Keratinocyte (primary cell): ENCODE measurements around the gene E2F1. TPM values are rescaled to one million over a fixed set of nuclear protein-coding genes. Genes with fewer than 3 reads are reported as not detected.

ENCODE experiments used
- DNase-seq: peaks from one replicate; pipeline ENCODE4 v3.0.0-alpha.2; 2011; ENCODE audit warnings: low read depth, missing footprints, low spot score
- FAIRE-seq: peaks from 2 replicates; lab custom pipeline; 2011; peaks lifted over from hg19 to GRCh38; lab: Jason Lieb, UNC
- H2AFZ ChIP-seq: 2 replicates; pipeline ENCODE4 v1.6.0; 2012; ENCODE audit warnings: low read length, control low read depth, inconsistent platforms; ENCODE audit not compliant: control insufficient read depth
- H3K27ac ChIP-seq: 2 replicates; pipeline ENCODE4 v1.5.1; 2011; ENCODE audit warnings: low read length; ENCODE audit not compliant: control insufficient read depth, insufficient read depth
- H3K27me3 ChIP-seq: 3 replicates; pipeline ENCODE4 v1.6.0; 2011; ENCODE audit warnings: low read length; ENCODE audit not compliant: control insufficient read depth, insufficient read depth; ENCODE audit errors: extremely low read depth
- H3K36me3 ChIP-seq, 2 experiments: 2 replicates in 1 of 2; 3 replicates in 1 of 2; pipeline ENCODE4 v1.5.1; 2011; ENCODE audit warnings: low read length in 2 of 2, mild to moderate bottlenecking in 1 of 2; ENCODE audit not compliant: control insufficient read depth in 2 of 2, insufficient read depth in 2 of 2; ENCODE audit errors: extremely low read depth in 1 of 2
- H3K4me1 ChIP-seq: 3 replicates; pipeline ENCODE4 v1.5.1; 2011; ENCODE audit warnings: low read length; ENCODE audit not compliant: control insufficient read depth, insufficient read depth; ENCODE audit errors: extremely low read depth
- H3K4me2 ChIP-seq: 3 replicates; pipeline ENCODE4 v1.6.0; 2011; ENCODE audit warnings: low read depth, low read length; ENCODE audit not compliant: control insufficient read depth, insufficient read depth; ENCODE audit errors: extremely low read depth
- H3K4me3 ChIP-seq, 3 experiments: fragments of 200-600 bp in 1 of 3; sonication (generic) in 1 of 3; 2 replicates in 2 of 3; 3 replicates in 1 of 3; pipeline ENCODE4 v1.5.1; 2011 to 2016; ENCODE audit warnings: low read length in 3 of 3, mild to moderate bottlenecking in 3 of 3, control low read depth in 2 of 3, inconsistent platforms in 1 of 3, low read depth in 1 of 3, mixed read lengths in 1 of 3, mixed run types in 1 of 3, moderate library complexity in 1 of 3; ENCODE audit not compliant: control insufficient read depth in 2 of 3, insufficient read depth in 2 of 3; ENCODE audit errors: extremely low read depth in 1 of 3
- H3K79me2 ChIP-seq: 2 replicates; pipeline ENCODE4 v1.6.0; 2012; ENCODE audit warnings: low read length; ENCODE audit not compliant: control insufficient read depth, insufficient read depth
- H3K9ac ChIP-seq: 3 replicates; pipeline ENCODE4 v1.6.0; 2011; ENCODE audit warnings: low read length; ENCODE audit not compliant: control insufficient read depth, insufficient read depth; ENCODE audit errors: extremely low read depth
- H3K9me1 ChIP-seq: 3 replicates; pipeline ENCODE4 v1.6.0; 2011; ENCODE audit warnings: low read length; ENCODE audit not compliant: control insufficient read depth, insufficient read depth; ENCODE audit errors: extremely low read depth
- H3K9me3 ChIP-seq: 2 replicates; pipeline ENCODE4 v1.5.1; 2012; ENCODE audit warnings: low read depth, low read length; ENCODE audit not compliant: control insufficient read depth
- H4K20me1 ChIP-seq: 3 replicates; pipeline ENCODE4 v1.6.0; 2011; ENCODE audit warnings: low read length; ENCODE audit not compliant: control insufficient read depth, insufficient read depth; ENCODE audit errors: extremely low read depth
- CTCF ChIP-seq, 3 experiments: IDR thresholded peaks in 1 of 3; conservative IDR thresholded peaks in 1 of 3; optimal IDR thresholded peaks in 1 of 3; 2 replicates in 2 of 3; 3 replicates in 1 of 3; pipeline versions ENCODE3 to v1.5.1; 2011; ENCODE audit warnings: low read length in 3 of 3, mild to moderate bottlenecking in 3 of 3, moderate library complexity in 2 of 3, control low read depth in 1 of 3, inconsistent platforms in 1 of 3; ENCODE audit not compliant: insufficient read depth in 2 of 3; ENCODE audit errors: extremely low read depth in 1 of 3
- EZH2 ChIP-seq: IDR thresholded peaks from one replicate; pipeline ENCODE4 v1.6.1; 2012; ENCODE audit warnings: inconsistent platforms, mild to moderate bottlenecking, low read length, moderate library complexity
- dilution Hi-C: fragments of 300-500 bp; cut with MboI; formaldehyde crosslinking; loops from one replicate; pipeline ENCODE4 v1.7.0; 2020; ENCODE audit warnings: low sequenced_read_pairs; ENCODE audit not compliant: extremely low pct_ligation_motif_present
- polyA plus RNA-seq, 5 experiments: library from polyadenylated mRNA; depleted of rRNA in 3 of 5; stranded (reverse) in 3 of 5; stranded (forward) in 1 of 5; unstranded in 1 of 5; fragments of >200 nt; gene quantifications; 1 replicate in 1 of 5; 2 replicates in 3 of 5; 3 replicates in 1 of 5; pipeline versions ENCODE4 v1.2.1 to v1.2.3, GENCODE V29; 2011 to 2012; ENCODE audit warnings: missing spikeins in 2 of 5, low read depth in 1 of 5, low replicate concordance in 1 of 5

E2F1 gene
- polyA plus RNA-seq, 1 donor (not counting 4 experiments of a cell fraction or from before 2014, with no cell fraction given): 2.8 TPM

- FAIRE-seq (no peak), DNase-seq (no peak)
- Histone ChIP-seq H3K36me3 (peaks cover 0 to 1% of the 10 kb centered on the region in 2 experiments), H3K9me3 (no peaks in the 10 kb centered on the region), H3K9ac (no peak overlapping the region), H3K4me2 (no peak overlapping the region), H3K79me2 (no peaks in the 10 kb centered on the region), H3K4me3 (no peak overlapping the region), H4K20me1 (no peaks in the 10 kb centered on the region), H3K27ac (no peak overlapping the region), H2AFZ (no peak overlapping the region), H3K27me3 (no peaks in the 10 kb centered on the region), H3K4me1 (peaks cover 7% of the 10 kb centered on the region), H3K9me1 (no peaks in the 10 kb centered on the region)
- dilution Hi-C loops: no loop called here
- no peak for TF ChIP-seq EZH2
- no peak for TF ChIP-seq CTCF (optimal IDR thresholded peaks at IDR 0.05 in 1 of 3, IDR thresholded peaks at IDR 0.05 in 1 of 3, conservative IDR thresholded peaks at IDR 0.05 in 1 of 3; ENCODE audit: extremely low read depth in 1 of 3, insufficient read depth in 2 of 3, low read length in 3 of 3)
Observed at GRCh38 chr20:33716498-33716897, 30.3 kb upstream of the E2F1 start.

- H3K27me3 ChIP-seq: no peaks in the 10 kb centered on the region
- H3K27ac ChIP-seq: no peak overlapping the region
- H3K9me3 ChIP-seq: no peaks in the 10 kb centered on the region
- FAIRE-seq (no peak), DNase-seq (no peak)
- no peaks in the 10 kb centered on the region for H3K9me1 ChIP-seq
- no peaks in the 10 kb centered on the region for H3K79me2 ChIP-seq
- no peak overlapping the region for H3K4me2 ChIP-seq
- peaks cover 0 to 1% of the 10 kb centered on the region in 2 experiments for H3K36me3 ChIP-seq
- no peak overlapping the region for H2AFZ ChIP-seq
- no peak overlapping the region for H3K9ac ChIP-seq
- H3K4me1 ChIP-seq: peaks cover 2% of the 10 kb centered on the region
- no peak overlapping the region for H3K4me3 ChIP-seq
- TF ChIP-seq EZH2 (no peak), CTCF (optimal IDR thresholded peaks at IDR 0.05 in 1 of 3, IDR thresholded peaks at IDR 0.05 in 1 of 3, conservative IDR thresholded peaks at IDR 0.05 in 1 of 3; ENCODE audit: extremely low read depth in 1 of 3, insufficient read depth in 2 of 3, low read length in 3 of 3) (no peak)
- H4K20me1 ChIP-seq: no peaks in the 10 kb centered on the region
- dilution Hi-C loops: no loop called here
Observed at GRCh38 chr20:33713865-33714367, 27.7 kb upstream of the E2F1 start.
